Measurements from ENCODE around the gene EPB41L2. TPM values are rescaled to one million over a fixed set of nuclear protein-coding genes. Genes with fewer than 3 reads are reported as not detected.

EPB41L2 gene
- total RNA-seq, 2 donors from 2014 or later: 160 to 189 TPM

GRCh38 chr6:130978180-130978579 lies 84.9 kb downstream of the EPB41L2 start:
- peaks cover 3% of the 10 kb centered on the region for H3K36me3 Mint-ChIP-seq (ENCODE audit: low read depth)
- no peak overlapping the region for H3K27ac ChIP-seq (ENCODE audit: low read depth, low read length)
- no peaks in the 10 kb centered on the region for H3K27me3 Mint-ChIP-seq (ENCODE audit: insufficient read depth)
- no peaks in the 10 kb centered on the region for H3K9me3 ChIP-seq (ENCODE audit: control insufficient read depth, low read length)
- H3K4me3 ChIP-seq (ENCODE audit: low read length): no peak overlapping the region
- H3K4me3 Mint-ChIP-seq: no peak overlapping the region
- no peaks in the 10 kb centered on the region for H3K27me3 ChIP-seq (ENCODE audit: control insufficient read depth, insufficient read depth, low read length, poor library complexity, severe bottlenecking)
- H3K4me1 ChIP-seq (ENCODE audit: control insufficient read depth, insufficient read depth, low read length): peaks cover 16% of the 10 kb centered on the region
- no peaks in the 10 kb centered on the region for H3K36me3 ChIP-seq (ENCODE audit: control insufficient read depth, insufficient read depth, low read length)
- DNase-seq: no peak
- no peak overlapping the region for H3K9ac ChIP-seq (ENCODE audit: extremely low read depth, low read length, poor library complexity, severe bottlenecking)
- H3K9me3 Mint-ChIP-seq: no peaks in the 10 kb centered on the region
- H3K27ac Mint-ChIP-seq: no peak overlapping the region
- TF ChIP-seq CTCF (conservative IDR thresholded peaks at IDR 0.05): no peak
- 88 to 95% methylated on average over 1 of the region's 1 CpG for WGBS, 2 experiments (ENCODE audit: insufficient coverage in 1 of 2, insufficient read length in 1 of 2)
- peaks cover 42% of the 10 kb centered on the region for H3K4me1 Mint-ChIP-seq

DNA sequence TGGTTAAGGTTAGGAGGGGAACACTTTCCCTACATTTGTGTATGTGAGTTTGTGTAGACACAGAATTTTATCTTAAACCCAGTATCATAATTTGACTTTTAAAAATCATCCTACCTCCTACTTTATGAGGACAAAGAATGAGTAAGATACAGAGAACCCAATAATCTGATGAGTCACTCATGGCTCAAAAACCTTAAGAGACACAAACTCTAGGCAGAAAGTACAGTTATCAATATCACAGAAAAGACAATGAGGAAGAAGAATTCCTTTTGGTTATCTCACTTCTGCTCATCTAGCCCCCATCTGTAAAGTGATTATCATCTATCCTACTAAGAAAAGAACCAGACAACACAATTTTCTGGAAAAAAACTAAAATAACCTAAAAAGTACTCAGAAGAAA lies 87.7 kb downstream of the EPB41L2 start:
- H3K4me1 ChIP-seq (ENCODE audit: control insufficient read depth, insufficient read depth, low read length): peaks cover 13% of the 10 kb centered on the region
- H3K27ac Mint-ChIP-seq: no peak overlapping the region
- H3K27ac ChIP-seq (ENCODE audit: low read depth, low read length): no peak overlapping the region
- no peaks in the 10 kb centered on the region for H3K9me3 ChIP-seq (ENCODE audit: control insufficient read depth, low read length)
- H3K9me3 Mint-ChIP-seq: no peaks in the 10 kb centered on the region
- H3K27me3 ChIP-seq (ENCODE audit: control insufficient read depth, insufficient read depth, low read length, poor library complexity, severe bottlenecking): no peaks in the 10 kb centered on the region
- H3K9ac ChIP-seq (ENCODE audit: extremely low read depth, low read length, poor library complexity, severe bottlenecking): no peak overlapping the region
- no peaks in the 10 kb centered on the region for H3K27me3 Mint-ChIP-seq (ENCODE audit: insufficient read depth)
- no peak overlapping the region for H3K4me3 Mint-ChIP-seq
- peaks cover 42% of the 10 kb centered on the region for H3K4me1 Mint-ChIP-seq
- no peak for DNase-seq
- peaks cover 12% of the 10 kb centered on the region for H3K36me3 Mint-ChIP-seq (ENCODE audit: low read depth)
- H3K36me3 ChIP-seq (ENCODE audit: control insufficient read depth, insufficient read depth, low read length): no peaks in the 10 kb centered on the region
- TF ChIP-seq CTCF (conservative IDR thresholded peaks at IDR 0.05): no peak
- H3K4me3 ChIP-seq (ENCODE audit: low read length): no peak overlapping the region

GRCh38 chr6:130973521-130974277 lies 89.3 kb downstream of the EPB41L2 start:
- Mint-ChIP-seq H3K27ac (peak overlapping the region; percentile 41), H3K27me3 (ENCODE audit: insufficient read depth) (no peaks in the 10 kb centered on the region), H3K36me3 (ENCODE audit: low read depth) (peaks cover 12% of the 10 kb centered on the region), H3K4me1 (peaks cover 41% of the 10 kb centered on the region), H3K4me3 (no peak overlapping the region), H3K9me3 (no peaks in the 10 kb centered on the region)
- no peak overlapping the region for H3K27ac ChIP-seq (ENCODE audit: low read depth, low read length)
- no peak overlapping the region for H3K9ac ChIP-seq (ENCODE audit: extremely low read depth, low read length, poor library complexity, severe bottlenecking)
- no peak for TF ChIP-seq CTCF (conservative IDR thresholded peaks at IDR 0.05)
- no peaks in the 10 kb centered on the region for H3K27me3 ChIP-seq (ENCODE audit: control insufficient read depth, insufficient read depth, low read length, poor library complexity, severe bottlenecking)
- H3K9me3 ChIP-seq (ENCODE audit: control insufficient read depth, low read length): no peaks in the 10 kb centered on the region
- H3K4me1 ChIP-seq (ENCODE audit: control insufficient read depth, insufficient read depth, low read length): peaks cover 12% of the 10 kb centered on the region
- WGBS, 2 experiments (ENCODE audit: insufficient coverage in 1 of 2, insufficient read length in 1 of 2): 81 to 85% methylated on average over 2 to 3 of the region's 3 CpGs
- DNase-seq: no peak
- no peaks in the 10 kb centered on the region for H3K36me3 ChIP-seq (ENCODE audit: control insufficient read depth, insufficient read depth, low read length)
- H3K4me3 ChIP-seq (ENCODE audit: low read length): peak overlapping the region; percentile 17

Measured in endodermal cell (in vitro differentiated cells).